ENCODE data around the gene ARHGEF17. TPM values are rescaled to one million over a fixed set of nuclear protein-coding genes. Genes with fewer than 3 reads are reported as not detected.

ARHGEF17 gene
- polyA plus RNA-seq, 1 donor (not counting 4 experiments of a cell fraction or from before 2014, with no cell fraction given): 5.1 TPM

GRCh38 chr11:73404048-73404447 lies 96.0 kb downstream of the ARHGEF17 start:
- Histone ChIP-seq H3K4me3 (ENCODE audit: control insufficient read depth in 2 of 3, extremely low read depth in 1 of 3, insufficient read depth in 2 of 3, low read depth in 1 of 3, low read length in 3 of 3) (no peak overlapping the region), H3K4me1 (ENCODE audit: control insufficient read depth, extremely low read depth, insufficient read depth, low read length) (no peaks in the 10 kb centered on the region), H3K27ac (ENCODE audit: control insufficient read depth, insufficient read depth, low read length) (no peak overlapping the region), H4K20me1 (ENCODE audit: control insufficient read depth, extremely low read depth, insufficient read depth, low read length) (no peaks in the 10 kb centered on the region), H3K36me3 (ENCODE audit: control insufficient read depth in 2 of 2, extremely low read depth in 1 of 2, insufficient read depth in 2 of 2, low read length in 2 of 2) (peaks cover 8 to 16% of the 10 kb centered on the region in 2 experiments), H3K4me2 (ENCODE audit: control insufficient read depth, extremely low read depth, insufficient read depth, low read depth, low read length) (no peak overlapping the region), H3K9me1 (ENCODE audit: control insufficient read depth, extremely low read depth, insufficient read depth, low read length) (no peaks in the 10 kb centered on the region), H3K9me3 (ENCODE audit: control insufficient read depth, low read depth, low read length) (no peaks in the 10 kb centered on the region), H3K79me2 (ENCODE audit: control insufficient read depth, insufficient read depth, low read length) (no peaks in the 10 kb centered on the region), H2AFZ (ENCODE audit: control insufficient read depth, low read length) (no peak overlapping the region), H3K27me3 (ENCODE audit: control insufficient read depth, extremely low read depth, insufficient read depth, low read length) (no peaks in the 10 kb centered on the region), H3K9ac (ENCODE audit: control insufficient read depth, extremely low read depth, insufficient read depth, low read length) (no peak overlapping the region)
- FAIRE-seq (no peak), DNase-seq (ENCODE audit: low read depth, low spot score) (no peak)
- TF ChIP-seq CTCF (optimal IDR thresholded peaks at IDR 0.05 in 1 of 3, IDR thresholded peaks at IDR 0.05 in 1 of 3, conservative IDR thresholded peaks at IDR 0.05 in 1 of 3; ENCODE audit: extremely low read depth in 1 of 3, insufficient read depth in 2 of 3, low read length in 3 of 3) (peak; percentile 67 to 70 (median 67)), EZH2 (IDR thresholded peaks at IDR 0.05; ENCODE audit: low read length) (no peak)
- dilution Hi-C loops (cut with MboI; ENCODE audit: extremely low pct_ligation_motif_present, low sequenced_read_pairs): no loop called here

- Histone ChIP-seq H3K27ac (ENCODE audit: control insufficient read depth, insufficient read depth, low read length) (no peak overlapping the region), H3K27me3 (ENCODE audit: control insufficient read depth, extremely low read depth, insufficient read depth, low read length) (no peaks in the 10 kb centered on the region), H3K79me2 (ENCODE audit: control insufficient read depth, insufficient read depth, low read length) (no peaks in the 10 kb centered on the region), H2AFZ (ENCODE audit: control insufficient read depth, low read length) (no peak overlapping the region), H3K4me1 (ENCODE audit: control insufficient read depth, extremely low read depth, insufficient read depth, low read length) (no peaks in the 10 kb centered on the region), H3K9me1 (ENCODE audit: control insufficient read depth, extremely low read depth, insufficient read depth, low read length) (no peaks in the 10 kb centered on the region), H4K20me1 (ENCODE audit: control insufficient read depth, extremely low read depth, insufficient read depth, low read length) (no peaks in the 10 kb centered on the region), H3K9me3 (ENCODE audit: control insufficient read depth, low read depth, low read length) (no peaks in the 10 kb centered on the region), H3K9ac (ENCODE audit: control insufficient read depth, extremely low read depth, insufficient read depth, low read length) (no peak overlapping the region), H3K4me2 (ENCODE audit: control insufficient read depth, extremely low read depth, insufficient read depth, low read depth, low read length) (no peak overlapping the region), H3K36me3 (ENCODE audit: control insufficient read depth in 2 of 2, extremely low read depth in 1 of 2, insufficient read depth in 2 of 2, low read length in 2 of 2) (peaks cover 13 to 22% of the 10 kb centered on the region in 2 experiments), H3K4me3 (ENCODE audit: control insufficient read depth in 2 of 3, extremely low read depth in 1 of 3, insufficient read depth in 2 of 3, low read depth in 1 of 3, low read length in 3 of 3) (no peak overlapping the region)
- dilution Hi-C loops (cut with MboI; ENCODE audit: extremely low pct_ligation_motif_present, low sequenced_read_pairs): no loop called here
- TF ChIP-seq CTCF (optimal IDR thresholded peaks at IDR 0.05 in 1 of 3, IDR thresholded peaks at IDR 0.05 in 1 of 3, conservative IDR thresholded peaks at IDR 0.05 in 1 of 3; ENCODE audit: extremely low read depth in 1 of 3, insufficient read depth in 2 of 3, low read length in 3 of 3) (no peak), EZH2 (IDR thresholded peaks at IDR 0.05; ENCODE audit: low read length) (no peak)
- no peak for FAIRE-seq
- no peak for DNase-seq (ENCODE audit: low read depth, low spot score)
Measured at GRCh38 chr11:73404506-73405145, 96.5 kb downstream of the ARHGEF17 start.

Data from keratinocyte (primary cell).